H1 (cell line): ENCODE data around the gene ANKS1A. TPM values are rescaled to one million over a fixed set of nuclear protein-coding genes. Genes with fewer than 3 reads are reported as not detected.

Experiments
- CTCF ChIA-PET: fragments of 300-600 bp; sonication (Branson Sonifier 250); formaldehyde crosslinking; loops from one replicate; lab custom pipeline; 2021; ENCODE audit not compliant: partially characterized antibody; lab: Charles Lee
- POLR2A ChIA-PET: fragments of 300-600 bp; sonication (Branson Sonifier 250); formaldehyde crosslinking; loops from one replicate; lab custom pipeline; 2021; ENCODE audit warnings: inconsistent platforms; ENCODE audit not compliant: partially characterized antibody; lab: Charles Lee
- DNase-seq, 2 experiments: peaks; one replicate each; pipeline versions ENCODE4 v3.0.0 to v3.0.0-alpha.2; 2010 to 2022; ENCODE audit warnings: low spot score in 2 of 2, low read depth in 1 of 2, mixed read lengths in 1 of 2
- FAIRE-seq: peaks from 2 replicates; lab custom pipeline; 2011; peaks lifted over from hg19 to GRCh38; lab: Jason Lieb, UNC
- H2AFZ ChIP-seq: 2 replicates; pipeline ENCODE4 v1.8.1; 2012; ENCODE audit warnings: low read length, inconsistent platforms
- H2AK5ac ChIP-seq: 2 replicates; pipeline ENCODE4 v1.6.1; 2013; ENCODE audit warnings: low read depth, low read length
- H2BK120ac ChIP-seq: replicated peaks from 2 replicates; pipeline ENCODE3; 2013; ENCODE audit warnings: low read depth, low read length, inconsistent platforms
- H2BK12ac ChIP-seq: 2 replicates; pipeline ENCODE4 v1.6.1; 2013; ENCODE audit warnings: low read depth, low read length
- H2BK15ac ChIP-seq: 2 replicates; pipeline ENCODE4 v1.6.1; 2013; ENCODE audit warnings: low read length
- H2BK20ac ChIP-seq: 2 replicates; pipeline ENCODE4 v1.6.1; 2013; ENCODE audit warnings: low read length
- H2BK5ac ChIP-seq: 2 replicates; pipeline ENCODE4 v1.6.1; 2013; ENCODE audit warnings: low read depth, low read length
- H3K14ac ChIP-seq: 2 replicates; pipeline ENCODE4 v1.6.1; 2013; ENCODE audit warnings: inconsistent platforms; ENCODE audit not compliant: insufficient read length
- H3K18ac ChIP-seq: 2 replicates; pipeline ENCODE4 v1.6.1; 2013; ENCODE audit warnings: low read length; ENCODE audit errors: extremely low read depth
- H3K23ac ChIP-seq: 2 replicates; pipeline ENCODE4 v1.6.1; 2013; ENCODE audit warnings: inconsistent platforms; ENCODE audit not compliant: insufficient read length
- H3K23me2 ChIP-seq: 2 replicates; pipeline ENCODE4 v1.6.1; 2013; ENCODE audit warnings: low read depth, low read length
- H3K27ac ChIP-seq: 2 replicates; pipeline ENCODE4 v1.6.1; 2011; ENCODE audit warnings: low read depth, low read length, inconsistent platforms
- H3K27me3 ChIP-seq, 4 experiments: replicated peaks in 1 of 4; 1 replicate in 1 of 4; 2 replicates in 3 of 4; pipeline versions ENCODE4 v1.6.1 to v1.8.1; 2011 to 2013; ENCODE audit warnings: low read length in 3 of 4, mild to moderate bottlenecking in 3 of 4, inconsistent platforms in 2 of 4, mixed read lengths in 2 of 4, moderate library complexity in 1 of 4; ENCODE audit not compliant: control insufficient read depth in 3 of 4, insufficient read depth in 3 of 4; ENCODE audit errors: extremely low read depth in 1 of 4
- H3K36me3 ChIP-seq, 4 experiments: 2 replicates each; pipeline versions ENCODE4 v1.6.1 to v1.8.1; 2011 to 2013; ENCODE audit warnings: mild to moderate bottlenecking in 4 of 4, low read length in 3 of 4, moderate library complexity in 2 of 4, control low read depth in 1 of 4, inconsistent platforms in 1 of 4; ENCODE audit not compliant: insufficient read depth in 4 of 4, control insufficient read depth in 2 of 4
- H3K4ac ChIP-seq: replicated peaks from 2 replicates; pipeline ENCODE3; 2013; ENCODE audit warnings: low read length, low read depth, mixed read lengths, inconsistent platforms; ENCODE audit not compliant: insufficient read length
- H3K4me1 ChIP-seq, 4 experiments: replicated peaks in 1 of 4; 1 replicate in 1 of 4; 2 replicates in 3 of 4; pipeline versions ENCODE4 v1.6.1 to v1.8.1; 2011 to 2013; ENCODE audit warnings: low read length in 3 of 4, inconsistent platforms in 2 of 4, mixed read lengths in 1 of 4; ENCODE audit not compliant: insufficient read depth in 4 of 4, control insufficient read depth in 3 of 4
- H3K4me2 ChIP-seq, 2 experiments: 2 replicates each; pipeline versions ENCODE4 v1.6.1 to v1.8.1; 2011 to 2013; ENCODE audit warnings: low read depth in 2 of 2, low read length in 2 of 2, control low read depth in 1 of 2, inconsistent platforms in 1 of 2, mild to moderate bottlenecking in 1 of 2; ENCODE audit not compliant: insufficient read depth in 1 of 2
- H3K4me3 ChIP-seq, 4 experiments: fragments of 200-600, 300-600 bp in 1 of 4; sonication (generic), shearing (Covaris generic), sonication (Bioruptor Twin) in 1 of 4; 2 replicates each; pipeline versions ENCODE4 v1.5.1 to v1.8.1; 2011 to 2016; ENCODE audit warnings: low read length in 4 of 4, low read depth in 3 of 4, control low read depth in 2 of 4, inconsistent platforms in 2 of 4, mild to moderate bottlenecking in 2 of 4, mixed read lengths in 1 of 4, moderate library complexity in 1 of 4; ENCODE audit not compliant: insufficient read depth in 2 of 4; ENCODE audit errors: extremely low read depth in 1 of 4
- H3K56ac ChIP-seq: replicated peaks from 2 replicates; pipeline ENCODE3; 2013; ENCODE audit warnings: low read depth, mild to moderate bottlenecking, mixed read lengths, low read length, inconsistent platforms; ENCODE audit not compliant: insufficient read length
- H3K79me1 ChIP-seq: 2 replicates; pipeline ENCODE4 v1.6.1; 2013; ENCODE audit warnings: low read depth, low read length, control low read depth
- H3K79me2 ChIP-seq, 2 experiments: 2 replicates each; pipeline versions ENCODE4 v1.6.1 to v1.8.1; 2012 to 2013; ENCODE audit warnings: low read length in 2 of 2, mild to moderate bottlenecking in 2 of 2, inconsistent platforms in 1 of 2; ENCODE audit not compliant: insufficient read depth in 2 of 2, control insufficient read depth in 1 of 2
- H3K9ac ChIP-seq, 4 experiments: replicated peaks in 1 of 4; 1 replicate in 1 of 4; 2 replicates in 3 of 4; pipeline versions ENCODE4 v1.6.1 to v1.8.1; 2011 to 2013; ENCODE audit warnings: low read depth in 3 of 4, low read length in 3 of 4, control low read depth in 2 of 4, mild to moderate bottlenecking in 2 of 4, moderate library complexity in 2 of 4, inconsistent platforms in 1 of 4; ENCODE audit errors: extremely low read depth in 1 of 4
- H3K9me3 ChIP-seq, 2 experiments: 2 replicates each; pipeline versions ENCODE4 v1.6.1 to v1.8.1; 2012 to 2013; ENCODE audit warnings: mild to moderate bottlenecking in 2 of 2, moderate library complexity in 2 of 2, control low read depth in 1 of 2, inconsistent platforms in 1 of 2, low read depth in 1 of 2, low read length in 1 of 2, mixed read lengths in 1 of 2; ENCODE audit not compliant: insufficient read depth in 2 of 2
- H4K20me1 ChIP-seq, 2 experiments: replicated peaks in 1 of 2; 2 replicates each; pipeline versions ENCODE3 to v1.8.1; 2011 to 2013; ENCODE audit warnings: inconsistent platforms in 2 of 2, low read length in 2 of 2, mild to moderate bottlenecking in 1 of 2; ENCODE audit not compliant: insufficient read depth in 2 of 2, control insufficient read depth in 1 of 2
- H4K5ac ChIP-seq: 2 replicates; pipeline ENCODE4 v1.6.1; 2013; ENCODE audit warnings: low read length, low read depth, mixed read lengths, inconsistent platforms; ENCODE audit not compliant: insufficient read length
- H4K8ac ChIP-seq: 2 replicates; pipeline ENCODE4 v1.8.0; 2013; ENCODE audit warnings: mild to moderate bottlenecking, moderate library complexity, low read length, inconsistent platforms; ENCODE audit not compliant: insufficient read depth; ENCODE audit errors: extremely low read depth
- H4K91ac ChIP-seq: replicated peaks from 2 replicates; pipeline ENCODE3; 2013; ENCODE audit warnings: low read length, mixed read lengths, inconsistent platforms; ENCODE audit not compliant: insufficient read length
- ASH2L ChIP-seq: fragments of 200-600, 300-600 bp; sonication (generic); IDR thresholded peaks from one replicate; pipeline ENCODE4 v1.7.1; 2017; ENCODE audit warnings: low read length
- CEBPB ChIP-seq: IDR thresholded peaks from 2 replicates; pipeline ENCODE4 v1.6.1; 2012; ENCODE audit warnings: low read depth, low read length
- CHD2 ChIP-seq: IDR thresholded peaks from 2 replicates; pipeline ENCODE4 v1.6.1; 2012; ENCODE audit warnings: low read length, improper control_type of control experiment
- EP300 ChIP-seq, 2 experiments: IDR thresholded peaks; 1 replicate in 1 of 2; 2 replicates in 1 of 2; pipeline ENCODE4 v1.6.1; 2011 to 2012; ENCODE audit warnings: low read depth in 2 of 2, low read length in 2 of 2, mild to moderate bottlenecking in 2 of 2, borderline replicate concordance in 1 of 2, inconsistent platforms in 1 of 2, moderate library complexity in 1 of 2
- FOSL1 ChIP-seq: IDR thresholded peaks from 2 replicates; pipeline ENCODE4 v1.6.1; 2011; ENCODE audit warnings: mild to moderate bottlenecking, low read depth, low read length, moderate library complexity; ENCODE audit not compliant: insufficient read depth
- JUND ChIP-seq: IDR thresholded peaks from 2 replicates; pipeline ENCODE4 v1.6.1; 2011; ENCODE audit warnings: mild to moderate bottlenecking, improper control_type of control experiment, low read length
- KDM1A ChIP-seq: fragments of 200-600, 300-600 bp; sonication (generic); IDR thresholded peaks from 2 replicates; pipeline ENCODE4 v1.7.1; 2016; ENCODE audit warnings: mild to moderate bottlenecking, low read length, borderline replicate concordance
- KDM5A ChIP-seq: fragments of 200-600 bp; IDR thresholded peaks from 2 replicates; pipeline ENCODE4 v1.7.1; 2012; ENCODE audit warnings: mild to moderate bottlenecking, low read length, inconsistent platforms, mixed read lengths
- RXRA ChIP-seq: IDR thresholded peaks from 2 replicates; pipeline ENCODE4 v1.6.1; 2011; ENCODE audit warnings: low read depth, mild to moderate bottlenecking, low read length, moderate library complexity; ENCODE audit not compliant: insufficient read depth
- SAP30 ChIP-seq: fragments of 300-600 bp; sonication (generic); IDR thresholded peaks from 2 replicates; pipeline ENCODE4 v1.7.1; 2012; ENCODE audit warnings: low read length, moderate library complexity, mild to moderate bottlenecking, inconsistent platforms; ENCODE audit not compliant: insufficient read depth, insufficient replicate concordance
- SIRT6 ChIP-seq: IDR thresholded peaks from one replicate; pipeline ENCODE4 v1.7.1; 2012; ENCODE audit warnings: low read length, inconsistent platforms
- TAF1 ChIP-seq: IDR thresholded peaks from 2 replicates; pipeline ENCODE4 v1.6.1; 2011; ENCODE audit warnings: mild to moderate bottlenecking, low read depth, low read length
- YY1 ChIP-seq: IDR thresholded peaks from 2 replicates; pipeline ENCODE4 v1.6.1; 2011; ENCODE audit warnings: low read depth, mild to moderate bottlenecking, low read length
- WGBS, 2 experiments: shearing (Covaris generic) in 1 of 2; methylation state at CpG; one replicate each; pipeline versions ENCODE4 v1.1.6 to v1.1.7; 2013 to 2015; ENCODE audit warnings: low lambda C conversion rate in 2 of 2, mixed read lengths in 2 of 2, inconsistent platforms in 1 of 2, low coverage in 1 of 2, missing lambda C conversion rate in 1 of 2; ENCODE audit not compliant: insufficient replicate concordance in 2 of 2, insufficient coverage in 1 of 2, insufficient read length in 1 of 2; ENCODE audit errors: extremely low coverage in 1 of 2, missing lambda C conversion rate in 1 of 2; 5-methylcytosine and 5-hydroxymethylcytosine counted together
- polyA plus RNA-seq, 7 experiments: library from polyadenylated mRNA; depleted of rRNA in 3 of 7; stranded (reverse) in 5 of 7; unstranded in 2 of 7; fragments of >200 nt in 5 of 7; fragments of 200-250 nt in 2 of 7; gene quantifications; 1 replicate in 5 of 7; 2 replicates in 1 of 7; 4 replicates in 1 of 7; pipeline versions ENCODE4 v1.2.1 to v1.2.3, GENCODE V29; 2011 to 2013; ENCODE audit warnings: missing spikeins in 2 of 7, mixed read lengths in 2 of 7
- total RNA-seq: library from RNA; stranded (reverse); fragmentation: NEBNext Ultra II Directional; extraction: Animal tissue kit (Norgen Biotek cat#: 25700); gene quantifications from 2 replicates; pipeline ENCODE4 v1.2.1, GENCODE V29; 2021

Gene ANKS1A
- total and polyA plus RNA-seq, 2 of the 8 experiments (the other 6 are each of a cell fraction or from before 2014, with no cell fraction given): 9.8 to 30.9 TPM

GRCh38 chr6:35067234-35067633 lies 178.2 kb downstream of the ANKS1A start:
- Histone ChIP-seq H2BK20ac (no peak overlapping the region), H3K27ac (no peak overlapping the region), H3K23ac (no peak overlapping the region), H2BK5ac (no peak overlapping the region), H3K9me3 (no peaks in the 10 kb centered on the region), H2BK15ac (no peak overlapping the region), H2BK120ac (no peak overlapping the region), H4K20me1 (no peaks in the 10 kb centered on the region), H3K4me2 (no peak overlapping the region), H4K91ac (no peak overlapping the region), H2BK12ac (no peak overlapping the region), H3K18ac (no peak overlapping the region), H3K79me2 (no peaks in the 10 kb centered on the region), H3K79me1 (no peaks in the 10 kb centered on the region; the same call in 1 of the 2 replicates), H3K27me3 (no peaks in the 10 kb centered on the region), H3K4me1 (peaks cover 4 to 27% (median 18%) of the 10 kb centered on the region in 4 experiments), H3K4me3 (no peak overlapping the region), H3K23me2 (no peaks in the 10 kb centered on the region; the same call in 1 of the 2 replicates), H3K56ac (no peak overlapping the region), H3K9ac (no peak overlapping the region), H3K36me3 (no peaks in the 10 kb centered on the region; a peak in 2 of 8 replicates), H2AFZ (no peak overlapping the region), H4K8ac (peak overlapping the region; percentile 51; the same call in 1 of the 2 replicates), H3K4ac (no peak overlapping the region), H2AK5ac (no peak overlapping the region), H4K5ac (no peak overlapping the region), H3K14ac (no peak overlapping the region)
- no peak for DNase-seq
- POLR2A ChIA-PET: no interaction called here
- TF ChIP-seq KDM1A (no peak), CHD2 (no peak), FOSL1 (no peak), JUND (no peak), EP300 (IDR thresholded peaks at IDR 0.05; ENCODE audit: borderline replicate concordance in 1 of 2, low read depth in 2 of 2, low read length in 2 of 2) (no peak), YY1 (no peak), SAP30 (no peak), SIRT6 (no peak), KDM5A (no peak), ASH2L (no peak), CEBPB (no peak), TAF1 (no peak), RXRA (no peak)
- no peak for FAIRE-seq
- CTCF ChIA-PET: interaction anchor here (0.6 to 3.3 kb wide), 6 partner anchors 9 to 264 kb away, joined by 3 to 14 read pairs (median 6); no protein-coding TSS in a partner anchor
- WGBS, 2 experiments: 87% methylated on average over 11 of the region's 11 CpGs; no CpG with 5 or more reads in 1 of the 2 experiments
